ENCODE measurements around the gene FEN1. TPM values are rescaled to one million over a fixed set of nuclear protein-coding genes. Genes with fewer than 3 reads are reported as not detected.

The FEN1 gene
- polyA plus RNA-seq, 1 experiment, result 13.2 TPM

GRCh38 chr11:61814247-61814957, 21.7 kb downstream of the FEN1 start:
- H3K27me3 ChIP-seq (ENCODE audit: control insufficient read depth, insufficient read depth, low read length), result no peaks in the 10 kb centered on the region
- H3K36me3 ChIP-seq (ENCODE audit: control insufficient read depth, insufficient read depth, low read length), result peaks cover 21% of the 10 kb centered on the region
- H3K4me3 ChIP-seq (ENCODE audit: low read depth, low read length), result peak overlapping the region; percentile 65
- POLR2A ChIA-PET, result interaction anchor here (0.7 to 0.9 kb wide), 2 partner anchors 13 to 67 kb away, joined by 3 to 7 read pairs; partner anchors contain the start of gene FADS2
- TF ChIP-seq CTCF (IDR thresholded peaks at IDR 0.05; ENCODE audit: insufficient read depth, low read depth, low read length), result no peak
- DNase-seq (ENCODE audit: low read depth), result no peak
- CTCF ChIA-PET, result interaction anchor here (0.9 to 2.0 kb wide), 8 partner anchors 14 to 295 kb away, joined by 3 to 19 read pairs (median 6); partner anchors contain the start of gene FADS2

- peaks cover 18% of the 10 kb centered on the region for H3K36me3 ChIP-seq (ENCODE audit: control insufficient read depth, insufficient read depth, low read length)
- H3K27me3 ChIP-seq (ENCODE audit: control insufficient read depth, insufficient read depth, low read length), result no peaks in the 10 kb centered on the region
- H3K4me3 ChIP-seq (ENCODE audit: low read depth, low read length), result peak overlapping the region; percentile 65
- ChIA-PET CTCF (interaction anchor here (0.6 to 2.0 kb wide), 13 partner anchors 11 to 296 kb away, joined by 3 to 19 read pairs (median 5); partner anchors contain the start of gene FADS2), POLR2A (interaction anchor here (0.6 to 0.9 kb wide), 4 partner anchors 13 to 97 kb away, joined by 3 to 20 read pairs (median 6); partner anchors contain the start of gene FADS2)
- no peak for TF ChIP-seq CTCF (IDR thresholded peaks at IDR 0.05; ENCODE audit: insufficient read depth, low read depth, low read length)
- DNase-seq (ENCODE audit: low read depth), result peak; percentile 87
Measured at GRCh38 chr11:61814958-61815789, 22.5 kb downstream of the FEN1 start.

- TF ChIP-seq CTCF (IDR thresholded peaks at IDR 0.05; ENCODE audit: insufficient read depth, low read depth, low read length), result no peak
- ChIA-PET POLR2A (interaction anchor here (0.6 kb wide), 1 partner anchor 19 kb away, joined by 20 read pairs; no protein-coding TSS in a partner anchor), CTCF (interaction anchor here (0.8 to 2.8 kb wide), 12 partner anchors 12 to 295 kb away, joined by 3 to 22 read pairs (median 6); partner anchors contain the start of gene FADS2)
- peaks cover 10% of the 10 kb centered on the region for H3K36me3 ChIP-seq (ENCODE audit: control insufficient read depth, insufficient read depth, low read length)
- H3K4me3 ChIP-seq (ENCODE audit: low read depth, low read length), result peak overlapping the region; percentile 65
- H3K27me3 ChIP-seq (ENCODE audit: control insufficient read depth, insufficient read depth, low read length), result no peaks in the 10 kb centered on the region
- no peak for DNase-seq (ENCODE audit: low read depth)
Measured at GRCh38 chr11:61815790-61816735, 23.4 kb downstream of the FEN1 start.

DNA sequence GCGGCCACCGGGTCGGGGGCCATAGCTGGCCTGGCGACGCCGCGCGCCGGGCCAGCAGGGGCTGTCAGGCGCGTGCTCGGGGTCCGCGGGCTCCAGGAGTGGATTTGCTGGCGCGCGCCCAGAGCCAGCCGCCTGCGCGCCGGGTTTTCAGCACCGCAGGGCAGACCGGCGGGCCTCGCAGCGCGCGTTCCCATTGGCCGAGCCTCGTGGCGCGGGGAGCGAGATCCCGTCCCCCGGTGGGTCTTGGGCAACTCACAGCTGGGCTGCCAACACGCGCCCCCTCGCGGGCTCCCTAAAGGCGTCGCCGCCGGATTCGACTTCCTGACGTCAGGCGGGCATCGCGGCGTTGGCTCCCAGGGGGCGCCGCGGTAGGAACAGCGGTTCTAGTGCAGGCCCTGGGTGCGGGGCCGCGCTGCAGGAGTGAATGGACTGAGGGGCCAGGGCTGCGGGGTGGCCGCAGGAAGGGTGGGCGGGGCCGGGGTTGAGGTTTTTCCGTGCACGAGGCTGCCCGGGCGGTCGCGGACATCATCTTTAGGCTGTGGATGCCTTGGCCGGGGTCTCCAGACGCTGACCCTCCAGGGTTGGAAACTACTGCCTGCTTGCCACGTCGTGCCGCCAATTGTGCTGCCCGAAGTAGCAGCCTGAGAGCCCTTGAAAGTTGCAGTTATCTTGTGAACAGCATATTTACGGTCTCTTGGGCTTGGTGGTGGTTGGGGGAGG, 24.2 kb downstream of the FEN1 start, which contains the start of gene FADS1:
FADS1 (minus strand) TSS at position 268 of the 720 bp plus-strand sequence; CDS start at position 194, 74 bp downstream.
- CTCF ChIA-PET, result interaction anchor here (0.8 to 2.8 kb wide), 4 partner anchors 12 to 54 kb away, joined by 3 to 22 read pairs (median 4); partner anchors contain the start of gene FADS2
- TF ChIP-seq CTCF (IDR thresholded peaks at IDR 0.05; ENCODE audit: insufficient read depth, low read depth, low read length), result peak; percentile 77

More for the DNA sequence above, 24.2 kb downstream of the FEN1 start, which contains the start of gene FADS1:
- POLR2A ChIA-PET, result no interaction called here
- Histone ChIP-seq H3K36me3 (ENCODE audit: control insufficient read depth, insufficient read depth, low read length) (peaks cover 9% of the 10 kb centered on the region), H3K27me3 (ENCODE audit: control insufficient read depth, insufficient read depth, low read length) (no peaks in the 10 kb centered on the region), H3K4me3 (ENCODE audit: low read depth, low read length) (peak within 1 kb of the TSS; percentile 65)
- peak; percentile 45 for DNase-seq (ENCODE audit: low read depth)
